ENCODE data around the gene TRAPPC1.
"Not testable (repeated sequence)": the region's sequence is repeated elsewhere in the genome, so short reads cannot be mapped to it uniquely, and the experiment has no call there.

Gene TRAPPC1

GRCh38 chr17:7931709-7932482 is at the start of gene TRAPPC1, which contains the start of gene CNTROB:
TSS of gene TRAPPC1 (minus strand) at chr17:7931946. CDS start at chr17:7931829, 117 bp downstream.
TSS of gene CNTROB (plus strand) at chr17:7932206. CDS start at chr17:7933080, 874 bp downstream.
- DNase-seq = peak; percentile 99 to 100

- no peak for DNase-seq
These were observed 46.1 kb upstream of the TRAPPC1 start for GRCh38 chr17:7977805-7978204.

DNA sequence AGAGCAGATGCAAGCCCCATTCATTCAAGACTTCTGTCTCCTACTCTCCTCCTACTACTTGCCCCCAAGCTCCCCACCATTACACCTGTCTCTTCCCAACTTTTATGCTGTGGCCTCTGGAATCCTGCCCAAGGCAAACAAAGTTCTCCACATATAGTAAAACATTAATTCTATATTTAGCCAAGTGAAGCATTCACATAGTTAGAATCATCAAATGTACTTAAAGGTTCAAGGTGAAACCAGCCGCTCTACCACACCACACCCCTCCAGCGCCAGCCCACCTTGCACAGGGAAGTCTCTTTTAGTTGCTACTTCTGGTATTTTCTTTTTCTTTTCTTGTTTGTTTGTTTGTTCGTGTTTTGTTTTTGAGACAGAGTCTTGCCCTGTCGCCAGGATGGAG is 45.3 kb upstream of the TRAPPC1 start:
- no peak for DNase-seq

GRCh38 chr17:7974638-7975131 is 42.9 kb upstream of the TRAPPC1 start:
- DNase-seq = no peak

DNA sequence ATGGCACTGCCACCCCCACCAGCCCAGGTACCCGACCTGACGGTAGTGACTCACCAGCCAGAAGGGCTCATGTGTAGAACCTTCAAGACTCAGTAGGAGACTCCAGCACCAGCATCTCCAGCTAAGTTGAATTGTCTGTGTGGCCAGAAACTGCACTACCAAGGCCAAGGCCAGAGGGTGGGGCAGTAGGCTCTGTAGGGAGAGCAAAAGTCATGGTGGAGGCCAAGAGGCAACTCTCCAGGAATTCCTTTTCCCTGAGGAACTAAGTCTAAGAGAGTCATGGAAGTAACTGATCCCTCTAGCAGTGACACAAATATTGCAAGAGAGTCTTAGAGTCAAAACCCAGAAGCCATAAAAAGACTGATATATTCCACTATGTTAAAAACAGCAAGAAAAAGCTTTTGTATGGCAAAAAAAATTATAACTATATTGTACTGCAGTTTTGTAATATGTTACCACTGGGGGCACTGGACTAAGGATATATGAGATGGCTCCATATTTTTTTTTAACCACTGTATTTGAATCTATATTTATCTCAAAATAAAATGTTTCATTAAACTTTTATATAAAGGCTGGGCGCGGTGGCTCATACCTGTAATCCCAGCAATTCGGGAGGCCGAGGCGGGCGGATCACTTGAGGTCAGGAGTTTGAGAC is 40.5 kb upstream of the TRAPPC1 start:
- no peak for DNase-seq

- no peak for DNase-seq
These were observed 39.9 kb upstream of the TRAPPC1 start for GRCh38 chr17:7971651-7972050.

GRCh38 chr17:7969433-7969832 is 37.7 kb upstream of the TRAPPC1 start:
- DNase-seq = no peak

GRCh38 chr17:7967751-7968150 is 36.0 kb upstream of the TRAPPC1 start:
- DNase-seq = no peak

GRCh38 chr17:7961421-7961820 is 29.7 kb upstream of the TRAPPC1 start:
- no peak for DNase-seq

DNA sequence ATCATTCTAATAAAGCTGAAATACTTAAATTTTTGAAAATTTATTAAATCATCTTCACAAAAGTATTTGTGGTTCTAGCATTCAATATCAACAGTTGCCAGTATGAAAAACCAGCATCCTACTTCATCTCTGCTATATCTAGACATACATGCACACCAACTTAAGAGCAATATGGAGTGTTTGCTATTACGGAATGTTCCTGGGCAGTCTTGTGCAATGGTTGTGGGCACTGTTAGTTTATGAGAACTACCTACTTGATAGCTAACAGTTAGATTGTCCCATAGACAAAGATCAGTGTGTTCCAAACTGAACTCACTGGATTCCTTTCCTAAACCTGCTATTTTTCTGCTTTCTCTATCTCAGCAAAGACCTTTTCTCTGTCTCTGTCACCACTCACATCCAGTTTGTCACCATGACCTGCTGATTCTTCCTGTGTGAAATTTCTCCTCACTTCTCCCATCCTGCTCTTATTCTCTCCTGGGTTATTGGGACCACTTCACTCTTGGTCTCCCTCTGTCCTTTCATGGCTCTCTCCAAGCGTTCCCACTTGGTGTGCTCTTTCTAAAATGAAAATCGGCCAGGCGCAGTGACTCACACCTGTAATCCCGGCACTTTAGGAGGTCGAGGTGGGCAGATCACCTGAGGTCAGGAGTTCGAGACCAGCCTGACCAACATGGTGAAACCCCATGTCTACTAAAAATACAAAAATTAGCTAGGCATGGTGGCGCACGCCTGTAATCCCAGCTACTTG is 27.9 kb upstream of the TRAPPC1 start:
- no peak for DNase-seq

GRCh38 chr17:7956228-7956965 is 24.7 kb upstream of the TRAPPC1 start:
- DNase-seq = no peak

DNA sequence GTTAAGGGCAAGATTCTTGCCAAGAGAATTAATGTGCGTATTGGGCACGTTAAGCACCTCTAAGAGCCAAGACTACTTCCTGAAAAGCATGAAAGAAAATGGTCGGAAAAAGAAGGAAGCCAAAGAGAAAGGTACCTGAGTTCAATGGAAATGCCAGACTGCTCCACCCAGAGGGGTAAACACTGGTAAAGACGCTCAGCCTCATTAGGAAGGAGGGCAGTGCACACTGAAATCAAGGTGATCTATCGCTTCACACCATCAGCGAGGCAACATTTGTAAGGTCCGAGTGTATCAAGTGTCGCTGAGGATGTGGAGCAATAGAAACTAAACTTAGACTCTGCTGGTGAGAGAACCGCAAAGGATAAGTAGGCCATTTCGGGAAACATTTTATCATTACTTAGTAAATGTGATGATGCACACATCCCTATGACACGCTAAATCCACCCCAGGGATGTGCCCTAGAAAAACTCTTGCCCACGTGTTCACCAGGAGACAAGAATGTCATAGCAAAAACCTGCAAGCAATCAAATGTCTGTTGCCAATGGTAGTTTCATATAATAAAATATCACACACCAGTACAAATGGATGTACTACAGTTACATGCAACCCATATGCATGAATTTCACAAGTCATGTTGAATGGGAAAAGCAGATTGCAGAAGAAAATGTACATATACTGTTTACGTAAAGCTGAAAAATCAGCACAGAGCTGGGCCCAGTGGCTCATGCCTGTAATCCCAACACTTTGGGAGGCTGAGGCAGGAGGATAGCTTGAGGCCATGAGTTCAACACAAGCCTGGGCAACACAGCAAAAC is 23.9 kb upstream of the TRAPPC1 start:
- DNase-seq = no peak

DNA sequence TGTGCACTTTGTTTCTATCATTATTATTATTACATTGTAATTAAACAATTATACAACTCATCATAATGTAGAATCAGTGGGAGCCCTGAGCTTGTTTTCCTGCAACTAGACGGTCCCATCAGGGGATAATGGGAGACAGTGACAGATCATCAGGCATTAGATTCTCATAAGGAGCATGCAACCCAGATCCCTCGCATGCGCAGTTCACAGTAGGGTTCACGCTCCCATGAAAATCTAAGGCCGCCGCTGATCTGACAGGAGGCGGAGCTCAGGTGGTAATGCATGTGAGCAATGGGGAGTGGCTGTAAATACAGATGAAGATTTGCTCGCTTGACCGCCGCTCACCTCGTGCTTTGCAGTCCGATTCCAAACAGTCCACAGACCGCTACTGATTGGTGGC is 21.5 kb upstream of the TRAPPC1 start:
- DNase-seq = not testable (repeated sequence)

DNA sequence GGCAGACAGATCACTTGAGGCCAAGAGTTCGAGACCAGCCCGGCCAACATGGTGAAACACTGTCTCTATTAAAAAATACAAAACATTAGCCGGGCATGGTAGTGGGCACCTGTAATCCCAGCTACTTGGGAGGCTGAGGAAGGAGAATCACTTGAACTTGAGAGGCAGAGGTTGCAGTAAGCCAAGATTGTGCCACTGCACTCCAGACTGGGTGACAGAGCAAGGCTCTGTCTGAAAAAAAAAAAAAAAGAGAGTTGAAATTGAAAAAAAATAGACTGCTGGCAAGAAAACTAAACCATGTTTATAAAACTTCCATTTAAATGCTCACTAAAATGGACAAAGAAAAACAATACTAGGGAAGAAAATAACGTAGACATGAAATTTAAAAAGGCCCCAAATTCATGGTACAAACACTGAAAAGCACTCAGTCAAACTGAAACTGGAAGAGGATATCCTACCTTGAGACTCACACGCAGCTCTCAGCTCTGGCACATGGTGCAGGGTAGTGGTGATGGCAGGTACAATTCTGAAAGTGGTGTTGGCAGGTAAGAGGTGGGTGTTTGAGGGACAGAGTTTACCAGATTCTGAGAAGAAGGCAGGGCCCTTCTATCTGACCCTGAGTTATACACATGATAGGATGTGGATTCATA is 19.5 kb upstream of the TRAPPC1 start:
- DNase-seq = peak; percentile 51 to 57

- DNase-seq = no peak
These were observed 18.8 kb upstream of the TRAPPC1 start for GRCh38 chr17:7950578-7950977.

DNA sequence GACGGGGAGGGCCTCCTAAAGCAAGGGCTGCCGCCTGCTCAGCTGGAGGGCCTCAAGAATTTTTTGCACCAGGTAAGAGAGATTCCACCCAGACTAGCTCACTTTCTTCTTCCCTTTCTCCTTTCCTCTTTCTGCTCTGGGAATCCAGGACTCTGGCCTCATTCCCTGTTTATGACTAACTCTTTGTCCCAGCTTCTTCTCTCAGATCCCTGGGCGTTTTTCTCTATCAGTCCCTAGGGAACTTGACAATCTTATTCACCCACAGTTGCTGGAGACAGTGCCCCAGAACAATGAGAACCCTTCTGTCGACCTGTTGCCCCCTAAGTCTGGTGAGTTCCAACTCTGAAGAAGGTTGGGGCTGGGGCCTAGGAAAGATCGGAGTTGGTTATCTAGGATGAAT is 15.9 kb upstream of the TRAPPC1 start:
- DNase-seq = no peak

GRCh38 chr17:7946441-7946840 is 14.7 kb upstream of the TRAPPC1 start:
- no peak for DNase-seq

DNA sequence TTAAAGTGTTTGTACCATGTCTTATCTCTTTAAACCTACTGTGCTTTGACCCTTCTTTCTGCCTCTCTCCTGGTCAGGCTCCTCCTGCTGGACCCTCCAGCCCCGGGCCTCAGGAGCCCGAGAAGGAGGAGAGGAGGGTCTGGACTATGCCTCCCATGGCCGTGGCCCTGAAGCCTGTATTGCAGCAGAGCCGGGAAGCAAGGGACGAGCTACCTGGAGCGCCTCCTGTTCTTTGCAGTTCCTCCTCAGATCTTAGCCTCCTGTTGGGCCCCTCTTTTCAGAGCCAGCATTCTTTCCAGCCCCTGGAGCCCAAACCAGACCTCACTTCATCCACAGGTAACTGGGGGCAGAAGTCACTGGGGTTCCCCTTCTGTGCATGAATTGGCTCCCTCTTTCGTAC is 13.9 kb upstream of the TRAPPC1 start:
- no peak for DNase-seq

- no peak for DNase-seq
These were observed 12.6 kb upstream of the TRAPPC1 start for GRCh38 chr17:7944326-7944725.

DNA sequence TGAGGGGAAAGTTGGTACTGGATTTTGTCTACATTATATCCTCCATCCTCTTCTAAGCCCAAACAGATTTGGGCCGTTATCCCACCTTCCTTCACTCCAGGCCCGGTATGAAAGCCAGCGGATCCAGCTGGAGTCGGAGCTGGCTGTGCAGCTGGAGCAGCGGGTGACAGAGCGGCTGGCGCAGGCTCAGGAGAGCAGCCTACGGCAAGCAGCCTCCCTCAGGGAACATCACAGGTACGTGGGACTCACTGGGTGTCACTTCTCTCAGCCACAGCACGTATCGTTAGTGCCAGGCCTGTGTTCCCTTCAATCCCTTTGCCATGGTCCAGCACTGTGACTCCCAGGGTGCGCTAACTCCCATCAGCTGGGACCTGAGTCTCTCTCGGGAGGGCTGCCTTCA is 11.5 kb upstream of the TRAPPC1 start:
- no peak for DNase-seq

DNA sequence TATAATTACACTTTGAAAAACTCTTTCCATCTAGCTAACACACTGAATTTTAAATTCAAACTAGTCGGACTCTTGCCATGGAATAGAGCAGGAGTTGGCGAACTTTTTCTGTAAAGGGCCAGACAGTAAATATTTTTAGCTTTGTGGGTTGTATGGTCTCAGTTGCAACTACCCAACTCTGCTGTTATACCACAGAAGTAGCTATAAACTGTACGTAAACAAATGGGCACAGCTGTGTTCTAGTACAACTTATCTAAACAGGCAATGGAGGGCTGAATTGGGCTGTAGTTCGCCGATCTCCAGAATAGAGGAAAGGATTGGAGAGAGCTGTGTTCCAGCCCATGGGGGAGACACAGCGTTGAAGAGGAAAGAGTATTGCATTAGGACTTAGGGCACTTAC is 9.0 kb upstream of the TRAPPC1 start:
- no peak for DNase-seq
